ENCODE results near the gene TAF1C. TPM values are rescaled to one million over a fixed set of nuclear protein-coding genes. Genes with fewer than 3 reads are reported as not detected.

Gene TAF1C
- polyA plus RNA-seq, 1 of the 3 experiments (the other 2 are of a cell fraction) = 49.3 TPM

DNA sequence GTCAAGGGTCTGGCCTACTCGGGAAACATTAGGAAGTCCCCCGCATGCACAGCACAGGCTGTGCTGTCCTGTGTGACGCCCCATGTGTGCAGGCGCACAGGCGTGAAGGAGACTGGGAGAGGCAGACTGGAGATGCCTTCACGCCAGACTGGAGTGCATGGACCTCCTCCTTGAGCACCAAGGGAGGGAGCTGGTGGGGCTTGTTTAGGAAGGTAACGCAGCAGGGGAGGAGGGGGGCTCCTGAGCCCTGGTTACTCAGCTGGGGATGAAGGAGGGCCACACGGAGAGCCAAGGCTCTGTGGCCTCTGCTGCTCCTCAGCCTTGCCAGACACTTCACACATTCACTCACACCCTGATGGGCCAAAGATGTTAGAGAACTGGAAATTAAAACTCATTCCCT, 49.6 kb downstream of the TAF1C start:
- H3F3A ChIP-seq (replicated peaks; ENCODE audit: insufficient read depth) = no peaks in the 10 kb centered on the region
- H3K4me1 ChIP-seq (ENCODE audit: control insufficient read depth in 1 of 2, insufficient read depth in 2 of 2, low read depth in 1 of 2, low read length in 1 of 2) = no peaks in the 10 kb centered on the region; a peak in 1 of 4 replicates
- H3K9me2 ChIP-seq = no peaks in the 10 kb centered on the region
- H3K27ac ChIP-seq (ENCODE audit: low read depth in 2 of 2, low read length in 1 of 2) = no peak overlapping the region
- ChIA-PET POLR2A (no interaction called here), CTCF (interaction anchor here (0.6 to 3.1 kb wide), 5 partner anchors 30 to 72 kb away, joined by 3 to 14 read pairs (median 3); partner anchors contain the start of gene TAF1C)
- H2AFZ ChIP-seq (ENCODE audit: low read depth) = no peak overlapping the region
- TF ChIP-seq FOXM1 (IDR thresholded peaks at IDR 0.05; ENCODE audit: low read depth) (no peak), REST (IDR thresholded peaks at IDR 0.05; ENCODE audit: low read depth, low read length) (no peak), POLR2AphosphoS5 (IDR thresholded peaks at IDR 0.05; ENCODE audit: low read depth, low read length) (no peak), FOXJ3 (CRISPR knock-in tag; IDR thresholded peaks at IDR 0.05) (no peak), NFIC (IDR thresholded peaks at IDR 0.05; ENCODE audit: borderline replicate concordance) (no peak), TAF1 (IDR thresholded peaks at IDR 0.05; ENCODE audit: borderline replicate concordance, low read depth, low read length) (no peak), NRF1 (IDR thresholded peaks at IDR 0.05; ENCODE audit: low read depth, low read length) (no peak), PBX3 (IDR thresholded peaks at IDR 0.05) (no peak), EZH2phosphoT487 (IDR thresholded peaks at IDR 0.05; ENCODE audit: borderline replicate concordance, low read depth) (no peak), RCOR1 (IDR thresholded peaks at IDR 0.05; ENCODE audit: low read length) (no peak), GABPA (IDR thresholded peaks at IDR 0.05; ENCODE audit: low read depth) (no peak), MEF2A (IDR thresholded peaks at IDR 0.05; ENCODE audit: borderline replicate concordance, low read depth) (no peak), SIN3A (IDR thresholded peaks at IDR 0.05; ENCODE audit: borderline replicate concordance, low read depth, low read length) (no peak)
- TF ChIP-seq, protein P1, sequence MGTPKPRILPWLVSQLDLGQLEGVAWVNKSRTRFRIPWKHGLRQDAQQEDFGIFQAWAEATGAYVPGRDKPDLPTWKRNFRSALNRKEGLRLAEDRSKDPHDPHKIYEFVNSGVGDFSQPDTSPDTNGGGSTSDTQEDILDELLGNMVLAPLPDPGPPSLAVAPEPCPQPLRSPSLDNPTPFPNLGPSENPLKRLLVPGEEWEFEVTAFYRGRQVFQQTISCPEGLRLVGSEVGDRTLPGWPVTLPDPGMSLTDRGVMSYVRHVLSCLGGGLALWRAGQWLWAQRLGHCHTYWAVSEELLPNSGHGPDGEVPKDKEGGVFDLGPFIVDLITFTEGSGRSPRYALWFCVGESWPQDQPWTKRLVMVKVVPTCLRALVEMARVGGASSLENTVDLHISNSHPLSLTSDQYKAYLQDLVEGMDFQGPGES (IDR thresholded peaks at IDR 0.05; ENCODE audit: low read depth, low read length) = no peak
- no peak overlapping the region for H3K9ac ChIP-seq
- DNase-seq = no peak
- H3K9me3 ChIP-seq = no peaks in the 10 kb centered on the region
- no peaks in the 10 kb centered on the region for H3K27me3 ChIP-seq (ENCODE audit: insufficient read depth)
- no peak overlapping the region for H3K4me2 ChIP-seq
- H3K79me2 ChIP-seq (ENCODE audit: insufficient read depth) = peaks cover 45% of the 10 kb centered on the region
- H3K36me3 ChIP-seq (replicated peaks in 1 of 2; ENCODE audit: control insufficient read depth in 1 of 2, insufficient read depth in 2 of 2, low read length in 1 of 2) = no peaks in the 10 kb centered on the region
- WGBS (ENCODE audit: low lambda C conversion rate) = 92% methylated on average over 7 of the region's 8 CpGs
- H3K4me3 ChIP-seq (ENCODE audit: low read depth in 2 of 2, low read length in 1 of 2) = no peak overlapping the region
- H4K20me1 ChIP-seq (ENCODE audit: insufficient read depth) = peaks cover 18% of the 10 kb centered on the region
